ENCODE data around the gene GRIA4.

Gene GRIA4

DNA sequence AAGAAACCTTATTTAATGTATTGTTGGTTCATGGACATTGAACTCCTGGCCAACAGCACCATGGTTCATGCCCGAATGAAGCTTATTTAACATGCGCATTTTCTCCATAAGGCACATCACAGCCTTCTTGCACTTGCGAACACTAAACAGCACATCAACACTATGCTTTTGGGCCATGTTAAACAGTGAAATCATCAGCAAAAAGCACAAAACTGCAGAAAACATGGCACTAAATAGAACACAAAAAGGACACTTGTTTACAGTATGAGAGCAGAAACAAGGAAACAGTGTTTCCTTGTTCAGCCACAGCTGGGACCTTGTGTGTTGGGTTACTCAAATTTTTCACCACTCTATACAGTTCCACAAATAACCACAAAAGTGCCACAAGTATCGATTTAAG is 289.9 kb downstream of the GRIA4 start:
- Histone ChIP-seq H3K36me3 (ENCODE audit: insufficient read depth, low read length) (no peaks in the 10 kb centered on the region), H3K27ac (ENCODE audit: low read depth, low read length) (no peak overlapping the region), H3K4me1 (ENCODE audit: insufficient read depth, low read length) (0 out of 2 replicates have a peak, but pooled peaks cover 2% of the 10 kb centered on the region), H3K9me3 (ENCODE audit: insufficient read depth, low read depth, low read length) (no peaks in the 10 kb centered on the region), H3K27me3 (ENCODE audit: insufficient read depth, low read length) (no peaks in the 10 kb centered on the region), H3K4me3 (ENCODE audit: low read length) (no peak overlapping the region), H3K9ac (ENCODE audit: low read depth, low read length) (no peak overlapping the region)
- WGBS, result 92% methylated on average over 3 of the region's 4 CpGs

DNA sequence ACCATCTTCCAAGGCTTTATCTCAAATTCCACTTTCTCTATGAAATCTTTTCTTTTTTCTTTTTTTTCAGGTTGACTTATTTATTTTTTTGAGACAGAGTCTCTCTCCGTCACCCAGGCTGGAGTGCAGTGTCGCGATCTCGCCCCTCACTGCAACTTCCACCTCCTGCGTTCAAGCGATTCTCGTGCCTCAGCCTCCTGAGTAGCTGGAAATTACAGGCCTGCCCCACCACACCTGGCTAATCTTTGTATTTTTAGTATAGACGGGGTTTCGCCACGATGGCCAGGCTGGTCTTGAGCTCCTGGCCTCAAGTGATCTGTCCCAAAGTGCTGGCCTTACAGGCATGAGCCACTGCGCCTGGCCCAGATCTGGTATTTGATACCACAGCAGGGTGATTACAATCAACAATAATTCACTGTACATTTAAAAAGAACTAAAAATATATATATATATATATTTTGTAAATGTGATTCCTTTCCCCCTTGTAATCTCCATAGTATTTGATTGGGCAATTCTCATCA is 290.7 kb downstream of the GRIA4 start:
- Histone ChIP-seq H3K27ac (ENCODE audit: low read depth, low read length) (no peak overlapping the region), H3K4me3 (ENCODE audit: low read length) (no peak overlapping the region), H3K27me3 (ENCODE audit: insufficient read depth, low read length) (no peaks in the 10 kb centered on the region), H3K4me1 (ENCODE audit: insufficient read depth, low read length) (0 out of 2 replicates have a peak, but pooled peaks cover 2% of the 10 kb centered on the region), H3K36me3 (ENCODE audit: insufficient read depth, low read length) (no peaks in the 10 kb centered on the region), H3K9me3 (ENCODE audit: insufficient read depth, low read depth, low read length) (no peaks in the 10 kb centered on the region), H3K9ac (ENCODE audit: low read depth, low read length) (no peak overlapping the region)
- 97% methylated on average over 11 of the region's 11 CpGs for WGBS

DNA sequence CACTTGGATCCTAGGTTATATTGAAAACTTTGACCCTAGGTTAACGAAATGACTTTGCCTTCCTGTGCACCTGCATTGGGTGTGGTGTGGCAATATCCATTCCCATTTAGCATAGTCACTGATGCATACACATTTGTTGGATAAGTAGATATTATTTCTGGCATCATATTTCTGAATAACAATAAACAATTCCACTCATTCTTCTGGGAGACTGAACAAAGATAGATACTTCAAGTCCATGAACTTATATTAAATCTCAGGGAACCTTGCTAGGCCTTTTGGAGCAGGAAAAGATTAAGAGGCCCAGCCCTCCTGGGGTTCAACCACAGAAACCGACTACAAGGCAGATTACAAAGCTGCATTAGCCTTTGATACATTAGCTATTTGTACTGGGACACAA is 293.2 kb downstream of the GRIA4 start:
- WGBS, result 97% methylated on average over 2 of the region's 2 CpGs
- Histone ChIP-seq H3K4me3 (ENCODE audit: low read length) (no peak overlapping the region), H3K9ac (ENCODE audit: low read depth, low read length) (no peak overlapping the region), H3K9me3 (ENCODE audit: insufficient read depth, low read depth, low read length) (no peaks in the 10 kb centered on the region), H3K4me1 (ENCODE audit: insufficient read depth, low read length) (0 out of 2 replicates have a peak, but pooled peaks cover 2% of the 10 kb centered on the region), H3K27me3 (ENCODE audit: insufficient read depth, low read length) (no peaks in the 10 kb centered on the region), H3K27ac (ENCODE audit: low read depth, low read length) (no peak overlapping the region), H3K36me3 (ENCODE audit: insufficient read depth, low read length) (no peaks in the 10 kb centered on the region)

DNA sequence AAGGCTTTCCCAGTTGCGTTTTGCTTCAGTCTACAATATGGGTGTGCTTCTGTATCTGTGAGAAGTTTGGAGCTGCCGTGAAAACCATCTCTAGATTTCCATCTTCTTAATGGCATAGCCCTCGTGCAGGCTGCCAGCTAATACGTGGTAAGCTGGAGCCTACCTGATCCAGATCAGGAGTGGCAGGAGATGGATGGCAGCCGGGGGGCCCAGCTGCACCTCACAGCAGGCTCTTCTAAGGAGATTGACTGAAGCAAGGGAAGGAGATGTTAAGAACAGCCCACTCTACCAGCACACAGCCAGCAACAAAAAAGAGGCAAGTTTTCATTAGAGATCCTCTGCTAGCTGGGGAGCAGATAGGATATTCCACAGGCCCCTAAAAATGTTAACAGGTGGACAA is 296.6 kb downstream of the GRIA4 start:
- H3K36me3 ChIP-seq (ENCODE audit: insufficient read depth, low read length), result no peaks in the 10 kb centered on the region
- H3K9ac ChIP-seq (ENCODE audit: low read depth, low read length), result no peak overlapping the region
- no peak overlapping the region for H3K27ac ChIP-seq (ENCODE audit: low read depth, low read length)
- H3K4me3 ChIP-seq (ENCODE audit: low read length), result no peak overlapping the region
- H3K9me3 ChIP-seq (ENCODE audit: insufficient read depth, low read depth, low read length), result no peaks in the 10 kb centered on the region
- 89% methylated on average over 5 of the region's 5 CpGs for WGBS
- no peaks in the 10 kb centered on the region for H3K27me3 ChIP-seq (ENCODE audit: insufficient read depth, low read length)
- 0 out of 2 replicates have a peak, but pooled peaks cover 2% of the 10 kb centered on the region for H3K4me1 ChIP-seq (ENCODE audit: insufficient read depth, low read length)

DNA sequence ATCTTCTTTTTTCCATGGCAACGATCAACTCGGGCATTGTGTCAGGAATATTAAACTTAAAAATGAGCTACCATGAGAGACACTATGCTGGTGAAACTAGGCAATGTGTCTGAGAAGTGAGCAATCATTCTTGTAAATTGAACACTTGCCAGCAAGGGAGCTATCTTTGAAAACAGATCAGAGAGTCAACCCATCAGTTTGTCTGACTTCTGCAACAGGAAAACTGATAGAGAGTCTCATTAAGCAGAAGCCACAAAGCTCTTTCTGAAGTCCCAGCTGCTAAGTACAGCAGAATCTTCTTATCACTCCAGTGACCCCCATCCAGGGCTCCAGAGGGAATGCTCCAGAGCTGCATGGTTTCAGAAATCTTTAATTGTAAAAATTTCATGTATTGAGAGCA is 297.4 kb downstream of the GRIA4 start:
- H3K9me3 ChIP-seq (ENCODE audit: insufficient read depth, low read depth, low read length), result no peaks in the 10 kb centered on the region
- H3K9ac ChIP-seq (ENCODE audit: low read depth, low read length), result no peak overlapping the region
- no peak overlapping the region for H3K27ac ChIP-seq (ENCODE audit: low read depth, low read length)
- 98% methylated on average over 2 of the region's 2 CpGs for WGBS
- H3K4me1 ChIP-seq (ENCODE audit: insufficient read depth, low read length), result 0 out of 2 replicates have a peak, but pooled peaks cover 2% of the 10 kb centered on the region
- no peaks in the 10 kb centered on the region for H3K27me3 ChIP-seq (ENCODE audit: insufficient read depth, low read length)
- H3K4me3 ChIP-seq (ENCODE audit: low read length), result no peak overlapping the region
- no peaks in the 10 kb centered on the region for H3K36me3 ChIP-seq (ENCODE audit: insufficient read depth, low read length)

DNA sequence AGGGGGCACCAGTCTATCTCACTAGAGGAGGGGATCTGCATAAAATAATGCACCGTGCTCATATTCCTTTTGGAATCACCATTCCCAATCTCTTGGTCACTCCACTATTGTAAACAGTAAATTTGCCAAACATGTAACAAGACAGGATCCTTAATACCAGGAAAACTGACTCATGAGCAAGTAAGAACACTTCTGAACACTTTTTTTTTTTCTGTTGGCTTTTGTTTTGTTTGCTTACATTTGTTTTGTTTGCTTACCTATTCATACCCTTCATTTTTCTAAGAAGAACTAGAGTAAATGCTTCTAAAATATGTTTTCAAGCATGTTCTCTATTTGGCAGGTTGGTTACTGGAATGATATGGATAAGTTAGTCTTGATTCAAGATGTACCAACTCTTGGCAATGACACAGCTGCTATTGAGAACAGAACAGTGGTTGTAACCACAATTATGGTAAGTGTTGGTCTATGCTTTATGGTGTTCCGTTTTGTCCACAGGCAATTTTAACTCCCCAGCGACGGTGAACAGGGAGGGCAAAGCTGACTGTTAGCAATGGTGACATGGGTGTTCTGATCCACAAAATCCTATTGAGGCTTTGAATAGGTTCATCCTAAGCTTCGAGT is 300.3 kb downstream of the GRIA4 start:
- no peaks in the 10 kb centered on the region for H3K27me3 ChIP-seq (ENCODE audit: insufficient read depth, low read length)
- WGBS, result 95% methylated on average over 4 of the region's 5 CpGs
- no peak overlapping the region for H3K4me3 ChIP-seq (ENCODE audit: low read length)
- H3K36me3 ChIP-seq (ENCODE audit: insufficient read depth, low read length), result no peaks in the 10 kb centered on the region
- no peak overlapping the region for H3K27ac ChIP-seq (ENCODE audit: low read depth, low read length)
- H3K9ac ChIP-seq (ENCODE audit: low read depth, low read length), result no peak overlapping the region
- H3K4me1 ChIP-seq (ENCODE audit: insufficient read depth, low read length), result peaks cover 13% of the 10 kb centered on the region
- no peaks in the 10 kb centered on the region for H3K9me3 ChIP-seq (ENCODE audit: insufficient read depth, low read depth, low read length)

DNA sequence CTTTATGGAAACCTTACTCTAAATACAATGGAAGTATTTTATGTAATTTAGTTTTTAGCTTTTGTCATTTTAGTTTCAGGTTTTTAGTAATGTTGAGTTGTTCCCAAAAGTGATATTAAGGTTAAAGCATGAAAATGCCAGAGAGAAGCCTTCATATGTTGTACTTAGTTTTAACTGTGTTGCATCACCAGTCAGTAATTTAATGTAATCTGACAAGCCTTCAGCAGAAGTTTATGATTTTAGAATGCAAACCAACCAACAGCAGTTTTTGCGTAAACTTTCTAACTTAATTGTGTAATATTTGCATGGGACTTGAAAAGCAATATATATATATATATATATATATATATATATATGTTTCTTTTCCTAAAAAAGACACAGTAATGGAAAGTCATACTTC is 301.6 kb downstream of the GRIA4 start:
- Histone ChIP-seq H3K4me1 (ENCODE audit: insufficient read depth, low read length) (peaks cover 16% of the 10 kb centered on the region), H3K27ac (ENCODE audit: low read depth, low read length) (no peak overlapping the region), H3K9me3 (ENCODE audit: insufficient read depth, low read depth, low read length) (no peaks in the 10 kb centered on the region), H3K36me3 (ENCODE audit: insufficient read depth, low read length) (no peaks in the 10 kb centered on the region), H3K27me3 (ENCODE audit: insufficient read depth, low read length) (no peaks in the 10 kb centered on the region), H3K4me3 (ENCODE audit: low read length) (no peak overlapping the region), H3K9ac (ENCODE audit: low read depth, low read length) (no peak overlapping the region)
- no CpG with 5 or more reads among the region's 1 CpG for WGBS

DNA sequence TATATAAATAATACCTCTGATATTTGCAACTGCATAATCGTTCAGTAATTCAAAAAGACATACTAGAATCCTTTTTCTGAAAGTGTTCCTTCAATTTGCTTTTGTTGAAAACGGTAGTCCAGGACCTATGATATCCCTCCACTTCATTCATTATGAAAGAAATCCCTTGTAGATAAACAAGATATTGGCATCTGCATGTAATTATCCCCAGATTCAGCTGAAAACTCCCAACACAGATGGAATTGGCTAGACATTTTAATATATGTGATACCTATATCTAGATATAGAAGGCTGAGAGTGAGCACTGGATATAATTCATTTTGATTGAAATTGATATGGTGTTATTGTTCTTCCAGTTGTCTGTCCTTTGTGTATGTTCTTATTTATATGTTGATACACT is 302.8 kb downstream of the GRIA4 start:
- H3K4me3 ChIP-seq (ENCODE audit: low read length), result no peak overlapping the region
- H3K27me3 ChIP-seq (ENCODE audit: insufficient read depth, low read length), result no peaks in the 10 kb centered on the region
- H3K36me3 ChIP-seq (ENCODE audit: insufficient read depth, low read length), result no peaks in the 10 kb centered on the region
- 89% methylated on average over 2 of the region's 2 CpGs for WGBS
- no peak overlapping the region for H3K9ac ChIP-seq (ENCODE audit: low read depth, low read length)
- no peaks in the 10 kb centered on the region for H3K9me3 ChIP-seq (ENCODE audit: insufficient read depth, low read depth, low read length)
- peaks cover 16% of the 10 kb centered on the region for H3K4me1 ChIP-seq (ENCODE audit: insufficient read depth, low read length)
- H3K27ac ChIP-seq (ENCODE audit: low read depth, low read length), result no peak overlapping the region

DNA sequence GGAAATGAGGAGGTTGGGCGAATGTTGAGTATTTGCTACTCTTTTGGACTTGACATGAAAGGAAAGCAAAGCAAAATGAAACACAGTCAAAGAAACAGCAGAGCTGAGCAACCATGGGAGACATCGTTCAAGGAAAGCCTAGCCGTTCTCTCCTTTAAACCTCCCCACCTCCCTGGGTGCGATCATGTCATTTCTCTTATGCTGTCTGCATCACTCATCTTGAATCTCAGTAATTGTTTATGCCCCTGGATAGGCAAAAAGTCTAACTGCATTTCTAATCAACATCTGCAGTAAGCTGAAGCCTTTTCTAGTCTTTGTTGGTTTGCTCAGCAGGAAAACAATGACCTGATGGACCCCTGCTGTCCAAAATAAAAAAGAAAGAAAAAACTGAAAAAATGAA is 305.1 kb downstream of the GRIA4 start:
- no peaks in the 10 kb centered on the region for H3K27me3 ChIP-seq (ENCODE audit: insufficient read depth, low read length)
- H3K36me3 ChIP-seq (ENCODE audit: insufficient read depth, low read length), result no peaks in the 10 kb centered on the region
- H3K4me1 ChIP-seq (ENCODE audit: insufficient read depth, low read length), result peaks cover 16% of the 10 kb centered on the region
- H3K9ac ChIP-seq (ENCODE audit: low read depth, low read length), result no peak overlapping the region
- WGBS, result 37% methylated on average over 4 of the region's 4 CpGs
- H3K9me3 ChIP-seq (ENCODE audit: insufficient read depth, low read depth, low read length), result no peaks in the 10 kb centered on the region
- H3K27ac ChIP-seq (ENCODE audit: low read depth, low read length), result no peak overlapping the region
- H3K4me3 ChIP-seq (ENCODE audit: low read length), result no peak overlapping the region

DNA sequence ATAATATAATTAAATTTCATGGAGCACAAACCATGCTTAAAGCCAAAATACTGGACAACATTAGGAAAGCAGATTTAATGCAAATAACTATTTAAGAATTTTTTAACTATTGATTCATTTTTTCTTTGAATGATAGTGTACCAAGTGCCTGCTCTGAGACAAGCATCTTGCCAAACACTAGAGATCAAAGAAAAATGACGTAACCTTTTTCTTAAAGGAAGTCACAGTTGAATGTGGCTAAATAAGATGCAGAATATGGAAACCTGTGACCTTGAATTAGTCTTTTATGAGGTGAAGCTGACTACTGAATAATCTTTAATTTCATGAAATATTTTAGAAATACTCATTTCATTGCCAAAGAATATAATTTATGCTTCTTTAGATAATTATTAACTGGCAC is 308.2 kb downstream of the GRIA4 start:
- Histone ChIP-seq H3K9me3 (ENCODE audit: insufficient read depth, low read depth, low read length) (no peaks in the 10 kb centered on the region), H3K4me3 (ENCODE audit: low read length) (no peak overlapping the region), H3K27me3 (ENCODE audit: insufficient read depth, low read length) (no peaks in the 10 kb centered on the region), H3K9ac (ENCODE audit: low read depth, low read length) (no peak overlapping the region), H3K4me1 (ENCODE audit: insufficient read depth, low read length) (peaks cover 16% of the 10 kb centered on the region), H3K36me3 (ENCODE audit: insufficient read depth, low read length) (no peaks in the 10 kb centered on the region), H3K27ac (ENCODE audit: low read depth, low read length) (no peak overlapping the region)
- WGBS, result 95% methylated on average over 1 of the region's 1 CpG

DNA sequence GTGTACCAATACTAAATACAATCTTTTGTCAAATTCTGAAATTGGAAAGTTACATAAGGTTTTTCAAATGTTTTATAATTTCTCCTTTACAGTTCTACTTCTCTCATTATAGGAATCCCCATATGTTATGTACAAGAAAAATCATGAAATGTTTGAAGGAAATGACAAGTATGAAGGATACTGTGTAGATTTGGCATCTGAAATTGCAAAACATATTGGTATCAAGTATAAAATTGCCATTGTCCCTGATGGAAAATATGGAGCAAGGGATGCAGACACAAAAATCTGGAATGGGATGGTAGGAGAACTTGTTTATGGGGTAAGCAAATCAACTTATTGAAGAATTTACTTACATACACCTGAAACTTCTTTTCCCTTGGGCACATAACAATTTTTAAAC is 308.7 kb downstream of the GRIA4 start:
- Histone ChIP-seq H3K27me3 (ENCODE audit: insufficient read depth, low read length) (no peaks in the 10 kb centered on the region), H3K36me3 (ENCODE audit: insufficient read depth, low read length) (no peaks in the 10 kb centered on the region), H3K9ac (ENCODE audit: low read depth, low read length) (no peak overlapping the region), H3K9me3 (ENCODE audit: insufficient read depth, low read depth, low read length) (no peaks in the 10 kb centered on the region), H3K27ac (ENCODE audit: low read depth, low read length) (no peak overlapping the region), H3K4me3 (ENCODE audit: low read length) (no peak overlapping the region), H3K4me1 (ENCODE audit: insufficient read depth, low read length) (peaks cover 16% of the 10 kb centered on the region)

DNA sequence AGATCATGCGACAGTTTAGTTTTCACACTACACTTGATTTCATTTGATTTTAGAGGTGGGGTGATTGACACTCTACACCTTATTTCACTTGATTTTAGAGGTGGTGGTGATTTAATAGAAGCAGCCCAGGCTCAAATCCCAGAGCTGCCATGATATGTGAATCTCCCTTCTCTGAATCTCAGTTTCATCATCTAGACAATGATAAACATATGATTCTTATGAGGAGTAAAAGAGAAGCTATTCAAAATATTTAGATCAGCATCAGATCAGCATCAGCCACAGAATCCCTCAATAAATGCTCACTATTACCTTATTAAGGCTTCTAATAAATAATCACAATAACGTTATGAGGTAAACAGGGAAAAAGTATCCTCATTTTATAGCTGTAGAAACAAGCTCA is 313.4 kb downstream of the GRIA4 start:
- H3K27me3 ChIP-seq (ENCODE audit: insufficient read depth, low read length), result no peaks in the 10 kb centered on the region
- no peaks in the 10 kb centered on the region for H3K36me3 ChIP-seq (ENCODE audit: insufficient read depth, low read length)
- H3K27ac ChIP-seq (ENCODE audit: low read depth, low read length), result no peak overlapping the region
- no CpG with 5 or more reads among the region's 2 CpGs for WGBS
- no peak overlapping the region for H3K4me3 ChIP-seq (ENCODE audit: low read length)
- H3K9me3 ChIP-seq (ENCODE audit: insufficient read depth, low read depth, low read length), result no peaks in the 10 kb centered on the region
- no peak overlapping the region for H3K9ac ChIP-seq (ENCODE audit: low read depth, low read length)
- peaks cover 3% of the 10 kb centered on the region; the same call in 1 of the 2 replicates for H3K4me1 ChIP-seq (ENCODE audit: insufficient read depth, low read length)

Data from HUES64 (cell line).